ENCODE measurements around the gene PCSK6.
"Not testable (repeated sequence)": the region's sequence is repeated elsewhere in the genome, so short reads cannot be mapped to it uniquely, and the experiment has no call there.

Gene PCSK6

DNA sequence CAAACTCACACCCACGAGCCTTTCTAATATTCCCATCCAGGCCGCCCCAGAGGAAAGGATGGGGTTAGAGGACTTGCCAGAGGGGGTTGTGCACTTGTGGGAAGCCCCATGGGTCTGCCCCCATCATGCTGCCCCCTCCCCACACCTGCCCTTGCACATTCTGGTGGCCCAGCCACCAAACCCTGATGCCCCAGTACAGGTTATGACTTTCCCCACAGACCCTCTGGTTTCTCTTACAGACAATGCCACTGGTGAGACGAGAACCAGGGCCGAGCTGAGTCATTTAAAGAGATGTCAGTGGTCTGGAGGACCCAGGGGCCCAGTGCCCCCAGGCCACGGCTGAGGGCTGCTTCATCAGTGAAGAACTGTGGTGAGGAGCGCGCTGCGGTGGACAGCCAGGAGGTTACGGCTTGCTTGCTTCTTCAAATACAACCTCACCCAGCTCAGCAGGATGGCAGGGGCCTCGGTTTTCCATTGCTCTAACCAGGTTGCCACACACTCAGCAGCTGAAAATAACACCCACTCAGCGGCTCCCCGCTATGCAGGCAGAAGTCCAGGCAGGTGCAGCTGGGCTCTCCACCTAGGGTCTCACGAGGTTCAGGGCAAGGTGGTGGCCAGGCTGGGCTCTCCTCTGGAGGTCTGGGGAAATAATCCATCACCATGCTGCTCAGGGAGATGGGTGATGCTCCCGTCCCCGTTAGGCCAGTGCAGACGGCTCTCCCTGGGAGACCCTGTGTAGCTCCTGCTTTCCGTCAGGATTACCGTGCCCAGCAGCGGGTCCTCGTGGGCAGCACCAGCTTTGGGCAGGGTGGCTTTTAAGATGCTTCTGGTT is 180.7 kb downstream of the PCSK6 start:
- DNase-seq (ENCODE audit: low read depth in 2 of 2), result no peak

DNA sequence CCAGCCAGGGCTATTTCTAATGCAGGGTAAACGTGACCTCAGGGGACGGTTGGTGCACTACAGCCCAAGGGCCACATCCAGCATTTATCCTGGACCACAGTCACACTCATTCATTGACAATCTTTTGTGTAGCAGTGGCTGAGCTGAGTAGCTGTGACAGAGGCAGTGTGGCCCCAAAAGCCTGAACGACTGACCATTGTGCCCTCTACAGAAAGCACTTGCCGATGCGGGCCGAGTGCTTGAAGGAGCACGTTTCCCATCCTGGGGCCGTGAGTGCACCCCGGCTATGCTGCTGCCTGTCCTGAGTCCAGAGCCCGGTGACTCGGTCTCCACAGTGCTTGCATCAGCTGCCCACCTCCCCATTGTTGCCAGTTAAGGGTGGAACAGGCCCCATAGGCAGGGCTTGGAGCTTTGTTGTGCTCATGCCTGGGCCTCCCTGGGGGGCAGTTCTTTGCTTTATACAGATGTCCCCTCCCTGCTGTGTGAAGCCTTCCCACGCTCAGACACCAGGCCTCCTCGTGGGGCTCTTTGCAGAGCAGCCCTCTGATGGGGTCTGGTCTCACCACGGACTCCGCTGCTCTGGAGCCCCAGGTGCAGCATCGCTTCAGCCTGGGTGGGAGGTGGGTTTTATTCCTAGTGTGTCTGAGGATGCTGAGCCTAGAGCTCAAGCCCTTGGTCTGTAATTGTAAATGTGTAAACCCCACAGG is 181.5 kb downstream of the PCSK6 start:
- no peak for DNase-seq (ENCODE audit: low read depth in 2 of 2)

DNA sequence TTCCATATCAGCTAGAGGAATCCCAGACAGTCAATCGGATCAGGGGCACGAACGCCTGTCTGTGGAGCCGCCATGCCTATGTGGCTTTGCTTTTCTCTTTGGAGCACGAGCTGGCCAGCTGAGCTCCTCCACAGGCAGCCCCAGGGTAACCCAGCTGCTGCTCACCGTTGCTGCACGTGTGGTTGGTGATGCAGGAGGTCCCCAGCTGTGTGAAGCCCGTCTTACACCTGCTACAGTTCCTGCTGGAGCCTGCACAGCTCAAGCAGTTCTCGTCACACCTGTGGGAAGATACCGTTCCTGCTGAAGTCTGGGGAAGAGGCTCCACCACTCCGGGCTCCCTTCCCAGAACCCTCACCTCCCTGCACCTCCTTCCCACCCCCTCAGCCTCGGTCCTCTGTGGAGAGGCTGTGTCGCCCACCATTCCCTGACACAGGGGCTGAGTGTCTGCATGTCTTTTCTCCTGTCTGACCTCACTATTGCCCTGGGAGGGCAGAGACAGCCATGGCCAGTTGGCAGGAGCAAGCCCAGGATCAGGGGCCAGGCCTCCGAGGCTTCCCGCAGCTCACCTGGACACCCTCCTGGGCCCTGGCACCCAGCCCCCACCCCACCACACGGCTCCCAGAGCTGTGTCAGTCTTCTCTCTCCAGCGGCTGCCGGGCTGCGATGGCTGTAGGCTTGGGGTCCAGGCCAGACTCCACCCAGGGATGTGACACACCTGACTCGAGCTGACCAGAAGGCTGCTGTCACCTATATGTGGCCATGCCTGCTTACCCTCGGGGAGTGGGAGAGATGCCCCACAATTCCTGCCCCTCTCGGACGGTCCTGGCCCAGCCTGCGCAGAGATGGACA is 182.2 kb downstream of the PCSK6 start:
- DNase-seq (ENCODE audit: low read depth in 2 of 2), result no peak

DNA sequence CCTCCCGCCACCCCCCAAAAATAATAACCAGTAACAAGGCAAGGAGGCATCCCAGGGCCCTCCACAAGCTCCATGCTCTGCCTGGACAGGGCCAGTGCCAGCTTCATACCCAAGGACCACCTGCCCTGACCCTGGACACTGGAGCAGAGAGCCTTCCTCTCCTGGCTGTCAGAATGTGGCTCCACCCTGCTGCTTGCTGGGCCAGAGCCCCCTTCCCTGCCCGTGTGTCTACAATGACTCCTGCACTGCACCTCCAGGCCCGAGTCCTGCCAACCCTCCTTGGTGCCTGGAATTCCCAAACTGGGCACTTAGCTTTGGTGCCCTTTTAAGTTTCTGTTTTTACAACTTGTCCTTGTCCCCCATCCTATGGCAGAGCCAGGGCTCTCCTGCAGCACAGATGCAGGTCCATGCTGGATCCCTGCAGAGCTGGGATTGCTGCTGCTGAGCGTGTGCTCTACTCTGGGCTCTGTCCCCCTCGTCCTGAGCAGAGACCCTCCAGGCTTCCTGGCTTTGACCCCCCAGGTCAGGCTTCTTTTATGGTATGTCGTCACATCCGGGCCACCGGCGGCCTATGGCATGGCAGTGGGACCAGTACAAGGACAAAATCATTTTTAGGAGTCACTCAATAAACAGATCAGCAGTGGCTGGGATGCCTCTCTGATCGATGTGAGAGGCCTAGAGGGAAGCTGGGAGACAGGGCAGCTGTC is 183.0 kb downstream of the PCSK6 start:
- DNase-seq (ENCODE audit: low read depth in 2 of 2), result no peak

DNA sequence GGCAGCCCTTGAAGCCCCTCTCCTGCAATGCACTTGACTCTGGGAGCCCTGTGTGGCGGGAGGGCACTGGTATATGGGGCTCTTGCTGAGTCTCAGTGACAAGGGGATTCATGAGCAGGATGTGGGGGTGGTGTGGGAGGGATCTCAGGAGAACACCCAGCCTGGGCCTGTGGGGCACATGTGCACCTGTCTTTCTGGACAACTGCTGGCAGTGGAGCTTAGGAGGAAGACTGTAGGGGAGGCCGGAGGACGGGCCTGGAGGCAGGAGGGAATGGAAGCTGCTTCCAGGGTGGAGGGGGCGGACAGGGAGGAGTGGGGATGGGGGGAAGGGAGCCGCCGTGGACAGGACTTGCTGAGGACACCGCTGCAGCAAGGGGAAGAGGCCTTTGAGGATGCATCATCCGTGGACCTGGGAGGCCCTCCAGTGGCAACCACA is 183.7 kb downstream of the PCSK6 start:
- DNase-seq (ENCODE audit: low read depth in 2 of 2), result no peak

DNA sequence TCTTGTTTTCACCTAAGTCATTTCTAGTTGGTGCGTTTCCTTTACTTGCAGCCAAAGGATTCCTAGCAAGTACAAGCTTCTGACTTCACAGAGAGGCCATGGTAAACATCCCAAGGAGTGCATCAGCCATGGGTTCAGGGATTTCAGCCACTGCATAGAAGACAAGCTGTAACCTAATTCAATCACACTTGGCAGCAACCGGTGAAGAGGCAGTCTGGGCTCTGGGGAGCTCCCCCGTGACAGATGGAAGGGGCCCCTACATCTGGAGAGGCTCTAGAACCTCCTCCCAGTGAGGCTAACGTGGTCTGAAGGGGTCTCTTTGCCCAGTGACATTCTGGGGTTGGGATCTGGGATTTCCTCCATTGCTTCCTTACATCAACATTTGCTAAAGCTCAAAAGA is 186.1 kb downstream of the PCSK6 start:
- no peak for DNase-seq (ENCODE audit: low read depth in 2 of 2)

DNA sequence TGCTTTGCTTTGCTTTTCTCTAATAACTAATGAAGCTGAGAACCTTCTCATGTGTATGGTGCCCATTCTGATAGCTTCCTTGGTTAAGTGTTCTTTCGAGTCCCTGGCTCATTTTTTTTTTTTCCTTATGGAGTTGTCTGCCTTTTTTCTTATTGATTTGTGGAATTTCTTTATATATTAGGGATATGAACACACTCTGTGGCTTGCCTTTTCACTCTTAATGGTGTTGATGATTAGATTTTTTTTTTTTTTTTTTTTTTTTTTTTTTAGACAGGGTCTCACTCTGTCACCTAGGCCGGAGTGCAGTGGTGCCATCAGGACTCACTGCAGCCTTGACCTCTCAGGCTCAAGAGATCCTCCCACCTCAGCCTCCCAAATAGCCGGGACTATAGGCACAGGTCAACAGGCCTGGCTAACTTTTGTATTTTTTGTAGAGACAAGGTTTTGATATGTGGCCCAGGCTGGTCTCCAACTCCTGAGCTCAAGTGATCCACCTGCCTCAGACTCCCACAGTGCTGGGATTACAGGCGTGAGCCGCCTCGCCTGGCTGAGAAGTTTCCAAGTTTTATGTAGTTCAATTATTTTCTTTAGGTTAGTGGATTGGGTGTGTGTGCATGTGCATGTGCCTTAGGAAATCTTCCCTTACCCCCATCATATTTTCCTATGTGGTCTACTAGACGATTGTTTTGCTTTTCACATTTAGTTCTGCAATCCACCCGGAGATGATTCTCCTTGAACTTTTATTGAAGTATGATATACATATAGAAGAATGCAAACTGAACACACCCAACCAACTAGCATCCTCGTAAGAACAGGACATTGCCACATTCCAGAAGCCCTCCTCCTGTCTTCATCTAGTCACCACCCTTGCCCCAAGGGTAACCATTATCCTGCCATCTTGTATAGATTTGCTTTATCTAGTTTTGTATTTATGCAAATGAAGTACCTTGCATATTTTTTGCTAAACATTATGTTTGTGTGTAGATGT is 192.8 kb downstream of the PCSK6 start:
- no peak for DNase-seq (ENCODE audit: low read depth in 2 of 2)

DNA sequence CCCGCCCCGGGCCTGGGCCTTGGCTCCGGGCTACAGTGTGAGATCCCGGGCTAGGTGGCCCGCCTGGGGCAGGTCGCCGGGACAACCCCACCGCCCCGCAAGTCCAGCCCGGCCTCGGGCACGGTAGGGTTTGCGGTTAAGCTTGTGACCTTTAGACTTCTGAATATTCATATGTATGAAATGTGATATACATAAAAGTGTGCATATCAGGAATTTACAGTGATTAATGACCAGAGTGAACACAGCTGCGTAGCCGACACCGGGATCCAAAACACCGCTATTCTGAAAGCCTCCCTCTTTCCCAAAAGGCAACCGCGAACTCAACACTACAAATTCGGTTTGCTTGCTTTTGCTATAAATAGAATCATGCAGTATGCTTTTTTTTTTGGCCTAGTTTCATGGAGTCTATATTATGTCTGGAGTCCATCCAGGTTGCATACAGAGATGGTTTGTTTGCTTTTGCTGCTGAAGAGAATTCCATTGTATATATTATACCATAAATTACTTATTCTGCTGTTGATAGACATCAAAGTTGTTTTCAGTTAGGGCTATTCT is 193.8 kb downstream of the PCSK6 start:
- DNase-seq (ENCODE audit: low read depth in 2 of 2), result no peak

DNA sequence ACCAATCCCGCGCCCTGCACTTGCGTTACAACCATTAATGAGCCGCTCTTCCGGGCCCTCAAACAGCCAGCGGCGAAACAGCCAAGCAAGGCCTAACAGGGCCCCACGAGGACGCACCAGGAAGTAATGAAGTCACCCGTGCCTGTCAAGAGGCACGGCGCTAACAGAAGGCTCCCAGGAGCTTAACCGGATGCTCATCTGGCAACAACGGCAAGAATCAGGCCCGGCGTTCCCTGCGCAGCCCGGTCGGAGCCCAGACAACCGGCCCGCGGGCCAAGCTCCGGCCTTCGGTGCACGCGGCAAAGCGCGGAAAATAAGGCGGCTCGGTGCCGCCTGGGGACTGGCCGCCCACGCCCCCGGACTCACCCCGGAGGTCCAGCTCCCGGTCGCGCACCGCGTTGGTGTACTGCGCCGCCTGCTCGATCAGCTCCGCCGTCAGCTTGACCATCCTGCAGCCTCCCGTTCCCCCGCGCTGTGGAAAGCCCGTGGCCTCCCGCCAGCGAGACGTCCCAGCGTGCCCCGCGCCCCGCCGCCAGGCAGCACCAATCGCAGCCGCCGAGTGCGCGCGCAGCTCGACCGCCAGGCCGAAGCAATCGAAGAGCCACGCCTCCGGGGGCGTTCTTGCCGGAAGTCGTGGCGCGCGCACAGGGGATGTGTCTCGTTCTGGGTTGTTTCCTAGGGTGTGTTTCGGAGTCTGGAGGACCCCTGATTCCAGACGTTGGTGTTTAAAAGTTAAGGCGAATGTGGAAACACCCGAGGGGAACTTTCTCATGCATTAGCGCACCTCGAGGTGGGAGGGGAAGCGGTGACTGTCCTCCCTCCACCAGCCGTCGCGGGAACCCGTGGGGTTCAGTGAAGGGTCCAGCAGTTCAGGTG is 194.5 kb downstream of the PCSK6 start, which contains the start of gene SNRPA1:
Gene SNRPA1, minus strand, starts transcription at position 518 of the 876 bp plus-strand sequence. Its CDS starts 70 bp downstream, at position 448.
- DNase-seq (ENCODE audit: low read depth in 2 of 2), result peak; percentile 93 to 98

DNA sequence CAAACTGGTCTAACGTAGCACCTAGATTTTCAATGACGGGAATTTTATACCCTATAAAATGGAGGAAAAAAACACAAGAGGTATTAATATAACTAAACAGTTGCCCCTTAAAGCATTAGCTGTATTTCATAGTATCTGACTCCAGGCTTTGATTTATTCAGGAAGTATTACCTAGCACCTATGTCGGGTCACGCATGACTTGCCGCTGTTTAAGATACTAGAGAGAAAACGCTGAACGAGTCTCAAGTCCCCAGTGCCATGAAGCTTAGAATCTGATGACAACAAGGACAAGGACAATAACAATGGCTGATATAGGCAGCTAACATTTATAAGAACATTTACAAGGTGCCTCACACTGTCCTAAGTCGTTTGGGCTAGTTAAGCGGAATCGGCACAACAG is 196.4 kb downstream of the PCSK6 start:
- DNase-seq (ENCODE audit: low read depth in 2 of 2), result no peak

DNA sequence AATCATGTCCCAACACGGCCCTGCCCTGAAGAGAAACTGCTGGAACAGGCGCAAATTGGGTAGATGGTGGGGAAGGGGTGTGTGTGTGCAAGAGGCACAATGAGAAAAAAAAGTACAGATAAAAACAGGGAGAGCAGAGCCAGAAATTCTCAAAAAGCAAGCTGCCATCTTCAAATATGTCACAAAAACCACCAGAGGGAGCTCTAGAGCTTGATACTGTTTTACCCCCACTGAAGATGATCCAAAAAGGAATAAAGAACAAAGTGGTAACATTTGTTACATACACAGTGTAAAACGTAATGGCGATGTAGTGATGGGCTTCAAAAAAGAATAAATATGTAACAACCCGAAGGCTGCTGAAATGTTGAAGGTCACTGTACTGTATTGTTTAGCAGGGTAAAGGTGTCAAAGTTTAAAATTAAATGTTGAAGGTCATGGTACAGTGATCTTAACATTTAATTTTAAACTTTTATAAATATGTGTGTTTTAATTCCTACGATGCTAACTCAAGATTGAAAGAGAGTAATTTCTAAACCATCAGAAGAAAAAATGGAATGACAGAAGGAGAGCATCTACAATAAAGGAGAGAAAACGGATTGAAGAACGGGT is 200.5 kb downstream of the PCSK6 start:
- no peak for DNase-seq (ENCODE audit: low read depth in 2 of 2)

DNA sequence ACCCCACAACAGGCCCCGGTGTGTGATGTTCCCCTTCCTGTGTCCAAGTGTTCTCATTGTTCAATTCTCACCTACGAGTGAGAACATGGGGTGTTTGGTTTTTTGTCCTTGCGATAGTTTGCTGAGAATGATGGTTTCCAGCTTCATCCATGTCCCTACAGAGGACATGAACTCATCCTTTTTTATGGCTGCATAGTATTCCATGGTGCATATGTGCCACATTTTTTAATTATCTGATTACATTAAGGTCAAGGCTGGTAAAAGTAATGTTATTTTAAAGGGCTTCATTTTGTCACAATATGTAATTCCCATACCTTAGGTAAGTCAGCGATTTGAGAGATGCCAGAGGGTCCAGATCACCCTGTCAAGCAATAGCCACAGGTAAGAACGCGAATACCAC is 202.2 kb downstream of the PCSK6 start:
- not testable (repeated sequence) for DNase-seq (ENCODE audit: low read depth in 2 of 2)

DNA sequence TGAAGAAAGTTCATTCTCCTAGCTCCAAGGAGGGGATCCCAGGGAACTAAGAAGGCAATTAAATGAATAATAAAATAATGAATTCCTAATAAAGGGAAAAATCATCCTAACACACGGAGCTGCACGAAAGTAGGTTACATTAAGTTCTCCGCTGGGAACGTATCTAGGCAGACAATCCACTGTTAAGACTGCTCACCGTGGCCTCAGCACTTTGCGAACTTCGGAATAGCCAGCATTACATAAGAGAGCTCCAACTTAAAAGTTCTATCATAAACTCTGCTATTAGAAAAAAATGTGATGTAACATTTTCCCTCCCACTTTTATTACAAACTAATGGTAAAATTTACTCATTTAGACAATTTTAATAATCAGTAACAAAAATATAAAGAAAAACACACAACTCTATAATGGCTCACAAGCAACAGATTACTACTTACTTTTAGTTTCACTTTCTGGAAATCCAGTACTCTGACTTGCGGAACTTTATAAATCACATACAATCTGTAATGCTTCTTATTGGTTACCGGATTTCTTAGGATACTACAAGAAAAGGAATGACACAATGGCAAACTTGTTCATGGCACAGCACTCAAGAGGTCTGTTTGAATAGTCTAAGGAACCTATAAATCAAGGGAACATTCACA is 202.9 kb downstream of the PCSK6 start:
- no peak for DNase-seq (ENCODE audit: low read depth in 2 of 2)

DNA sequence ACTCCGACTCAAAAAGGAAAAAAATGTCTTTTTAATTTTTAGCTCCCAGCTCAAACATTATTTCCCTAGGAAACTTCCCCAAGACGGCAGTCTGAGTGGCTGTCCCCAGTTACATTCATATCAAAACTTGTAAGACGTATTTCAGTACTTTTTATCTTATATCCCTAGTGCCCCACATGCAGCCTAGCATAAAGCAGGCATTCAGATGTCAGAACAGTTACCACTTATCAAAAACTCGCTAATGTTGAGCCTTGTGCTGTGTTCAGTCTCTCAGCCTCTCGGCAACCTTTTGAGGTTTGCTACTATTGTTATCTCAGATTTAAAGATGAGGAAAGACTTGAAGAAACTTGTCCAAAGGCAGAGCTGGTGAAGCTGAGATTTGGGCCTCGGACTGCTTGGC is 205.6 kb downstream of the PCSK6 start:
- no peak for DNase-seq (ENCODE audit: low read depth in 2 of 2)

DNA sequence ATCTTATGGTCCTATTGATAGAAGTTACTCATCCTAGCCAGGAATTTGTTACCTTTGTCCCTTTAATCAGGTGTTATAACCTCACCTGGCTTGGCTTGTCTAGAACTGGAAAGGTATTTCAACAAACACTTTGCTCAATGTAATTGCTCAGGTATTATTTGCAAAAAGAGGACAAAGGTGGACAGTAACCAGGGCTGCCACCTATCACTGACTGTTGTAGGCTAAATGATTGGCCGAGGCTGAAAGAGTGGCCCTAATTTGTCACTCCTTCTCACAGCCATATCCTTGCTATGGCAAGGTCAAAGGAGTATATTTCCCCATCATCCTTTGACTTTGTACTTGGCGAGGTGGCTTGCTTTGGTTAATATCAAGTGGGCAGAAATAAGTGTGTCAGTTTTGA is 209.5 kb downstream of the PCSK6 start:
- no peak for DNase-seq (ENCODE audit: low read depth in 2 of 2)

DNA sequence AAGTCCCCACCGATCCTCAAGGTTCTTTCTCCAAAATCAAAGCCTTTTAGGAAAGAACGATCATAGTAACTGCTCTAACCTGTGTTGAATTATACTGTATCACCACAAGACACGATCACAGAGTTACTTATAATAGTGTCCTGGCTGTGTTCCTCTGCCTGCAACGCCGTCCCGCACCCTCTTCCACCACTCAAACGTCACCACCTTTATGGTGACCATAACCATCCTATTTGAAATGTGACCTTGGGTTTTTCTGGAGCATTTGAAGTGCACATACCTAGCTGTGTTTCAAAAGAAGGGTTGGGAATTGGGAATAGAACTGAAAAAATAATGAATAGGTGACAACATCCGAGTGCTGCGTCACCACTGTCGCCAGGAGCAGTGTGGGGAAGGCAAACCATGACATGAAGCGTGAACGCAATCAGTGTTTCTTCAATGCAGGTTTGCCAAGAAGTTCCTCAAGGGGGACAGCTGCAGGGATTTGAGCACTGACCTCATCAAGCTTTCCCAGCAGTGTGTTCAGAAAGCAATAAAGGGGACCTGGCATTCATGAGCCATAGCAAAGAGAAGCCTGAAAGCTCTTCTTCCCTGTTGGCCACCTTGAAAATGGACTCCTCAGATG is 211.5 kb downstream of the PCSK6 start:
- DNase-seq (ENCODE audit: low read depth in 2 of 2), result no peak

DNA sequence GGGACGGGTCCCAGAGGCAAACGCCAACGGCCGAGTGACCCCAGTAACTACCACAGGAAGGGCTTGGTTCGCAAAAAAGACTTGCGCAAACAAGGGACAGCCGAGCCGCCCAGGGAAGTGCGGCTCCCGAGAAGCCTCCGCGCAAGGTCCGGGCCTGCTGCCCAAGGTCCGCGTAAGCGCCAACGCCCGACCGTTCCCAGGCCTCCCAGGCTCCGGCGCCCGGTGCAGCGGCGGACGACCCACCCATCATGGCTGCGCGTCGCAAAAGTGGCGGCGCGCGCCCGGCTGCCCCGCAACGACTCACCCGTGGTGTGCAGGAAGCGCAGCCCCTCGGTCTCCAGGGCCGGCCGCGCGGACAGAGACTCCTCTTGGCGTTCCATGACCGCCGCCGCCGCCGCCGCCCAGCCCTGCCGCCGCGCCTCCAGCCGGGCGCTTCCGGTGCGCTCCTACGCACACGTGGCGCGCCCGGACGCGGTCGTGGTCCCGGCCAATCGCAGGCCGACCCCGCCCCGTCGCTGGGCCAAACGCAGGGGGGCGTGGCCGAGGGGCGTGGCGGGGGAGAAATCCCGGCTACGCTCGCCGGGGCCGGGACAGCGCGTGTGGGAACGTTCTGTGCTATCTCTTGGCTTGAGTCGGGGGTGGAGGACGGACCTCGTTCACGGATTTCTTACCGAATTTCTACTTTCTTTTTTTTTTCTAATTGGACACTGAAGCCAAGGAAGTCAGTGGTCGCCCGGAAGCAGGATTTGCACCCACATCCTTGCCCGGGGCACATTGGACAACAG is 212.3 kb downstream of the PCSK6 start, which contains the start of gene SELENOS:
Gene SELENOS, minus strand, starts transcription at position 448 of the 785 bp plus-strand sequence. Its CDS starts 68 bp downstream, at position 380.
- peak; percentile 64 to 85 for DNase-seq (ENCODE audit: low read depth in 2 of 2)
